Sigmoid colon (tissue), 7 donors: ENCODE results near the gene HSDL1. TPM values are rescaled to one million over a fixed set of nuclear protein-coding genes. Genes with fewer than 3 reads are reported as not detected.

Experiments
- DNase-seq: peaks from one replicate; pipeline ENCODE4 v3.0.0-alpha.2; 2019
- H3K27ac ChIP-seq, 4 donors: fragments of 200-600 bp; sonication (generic); one replicate each; pipeline ENCODE4 v1.5.1; 2016 to 2019; ENCODE audit warnings: mild to moderate bottlenecking in 1 of 4
- H3K27me3 ChIP-seq, 3 donors: fragments of 200-600 bp; sonication (generic); one replicate each; pipeline ENCODE4 v1.5.1; 2019; ENCODE audit warnings: mild to moderate bottlenecking in 1 of 3
- H3K36me3 ChIP-seq, 4 donors: fragments of 200-600 bp; sonication (generic); one replicate each; pipeline ENCODE4 v1.5.1; 2016 to 2019
- H3K4me1 ChIP-seq, 4 donors: fragments of 200-600 bp; sonication (generic); one replicate each; pipeline ENCODE4 v1.5.1; 2017 to 2019
- H3K4me3 ChIP-seq, 4 donors: fragments of 200-600 bp; sonication (generic); one replicate each; pipeline ENCODE4 v1.5.1; 2017 to 2019; ENCODE audit warnings: mild to moderate bottlenecking in 2 of 4, moderate library complexity in 1 of 4
- H3K9me3 ChIP-seq, 4 donors: fragments of 200-600 bp in 3 of 4; sonication (generic) in 3 of 4; one replicate each; pipeline versions ENCODE4 v1.5.1 to v1.6.1; 2013 to 2019
- CTCF ChIP-seq, 4 experiments: fragments of 450-650 bp in 3 of 4; fragments of 200-600 bp in 1 of 4; IDR thresholded peaks; one replicate each; pipeline ENCODE4 v1.5.1; 2016 to 2019; ENCODE audit warnings: antibody characterized with exemption in 4 of 4, mild to moderate bottlenecking in 3 of 4, moderate library complexity in 2 of 4
- EP300 ChIP-seq, 4 donors: sonication (generic); formaldehyde crosslinking; IDR thresholded peaks; one replicate each; pipeline ENCODE4 v1.6.1; 2017; ENCODE audit warnings: antibody characterized with exemption in 4 of 4
- POLR2A ChIP-seq, 2 donors: fragments of 450-650 bp; IDR thresholded peaks; one replicate each; pipeline ENCODE4 v1.6.1; 2016; ENCODE audit warnings: antibody characterized with exemption in 2 of 2, mild to moderate bottlenecking in 2 of 2, moderate library complexity in 2 of 2
- POLR2AphosphoS5 ChIP-seq, 4 donors: sonication (generic); formaldehyde crosslinking; IDR thresholded peaks; one replicate each; pipeline ENCODE4 v1.6.1; 2017; ENCODE audit warnings: antibody characterized with exemption in 4 of 4
- WGBS, 2 donors: extraction: QIAGEN DNeasy Blood & Tissue Kit; methylation state at CpG; one replicate each; pipeline ENCODE4 v1.1.7; 2013; 5-methylcytosine and 5-hydroxymethylcytosine counted together
- intact Hi-C: fragments of 100-400 bp; cut with DNase I; formaldehyde crosslinking; loops from one replicate; pipeline ENCODE4 v1.15.1; 2023
- polyA plus RNA-seq, 3 donors: library from polyadenylated mRNA; stranded (reverse); fragments of 200-250 nt; gene quantifications; one replicate each; pipeline ENCODE4 v1.2.3, GENCODE V29; 2013
- total RNA-seq, 4 donors: library from RNA; depleted of rRNA; stranded (reverse); fragments of >200 nt; gene quantifications; one replicate each; pipeline ENCODE4 v1.1.0, GENCODE V29; 2016
- donor health status: healthy with polysubstance abuse.
- donor health status: Bipolar disorder and iron deficiency.
- donor health status: healthy.

Gene HSDL1
- total and polyA plus RNA-seq, 7 donors = 5.3 to 27.8 (median 11.4) TPM

GRCh38 chr16:84075376-84075775, 69.6 kb downstream of the HSDL1 start:
- H3K4me1 ChIP-seq = no peaks in the 10 kb centered on the region
- H3K4me3 ChIP-seq = no peak overlapping the region
- H3K27ac ChIP-seq = no peak overlapping the region
- no peak for DNase-seq
- intact Hi-C loops = loop anchor here (10.0 kb wide), 1 partner anchor 409 kb away; no protein-coding TSS in a partner anchor
- H3K27me3 ChIP-seq = no peaks in the 10 kb centered on the region
- H3K9me3 ChIP-seq = no peaks in the 10 kb centered on the region
- WGBS, 2 donors = 92 to 95% methylated on average over 11 of the region's 11 CpGs
- H3K36me3 ChIP-seq = peaks cover 27 to 97% (median 43%) of the 10 kb centered on the region in 4 donors
- TF ChIP-seq POLR2A (IDR thresholded peaks at IDR 0.05) (no peak), POLR2AphosphoS5 (IDR thresholded peaks at IDR 0.05) (no peak), EP300 (IDR thresholded peaks at IDR 0.05) (no peak), CTCF (IDR thresholded peaks at IDR 0.05) (no peak)

GRCh38 chr16:84074721-84075120, 70.3 kb downstream of the HSDL1 start:
- Histone ChIP-seq H3K4me3 (no peak overlapping the region), H3K36me3 (peaks cover 29 to 97% (median 44%) of the 10 kb centered on the region in 4 donors), H3K27ac (no peak overlapping the region), H3K4me1 (no peaks in the 10 kb centered on the region), H3K9me3 (no peaks in the 10 kb centered on the region), H3K27me3 (no peaks in the 10 kb centered on the region)
- intact Hi-C loops = loop anchor here (10.0 kb wide), 1 partner anchor 410 kb away; no protein-coding TSS in a partner anchor
- no peak for DNase-seq
- TF ChIP-seq POLR2AphosphoS5 (IDR thresholded peaks at IDR 0.05) = no peak
- no peak for TF ChIP-seq POLR2A (IDR thresholded peaks at IDR 0.05)
- no peak for TF ChIP-seq CTCF (IDR thresholded peaks at IDR 0.05)
- no peak for TF ChIP-seq EP300 (IDR thresholded peaks at IDR 0.05)
- 96% methylated on average over 3 of the region's 3 CpGs for WGBS, 2 donors

Other genes starting within 250 kb of the HSDL1 start
- gene MLYCD, start 246.1 kb downstream of the HSDL1 start, total RNA-seq = 10 to 100 TPM in 3 of 4 donors, 1 to 10 TPM in 1; 9.3 to 16.3 (median 10.8) TPM
- gene MLYCD, start 246.1 kb downstream of the HSDL1 start, polyA plus RNA-seq = 1 to 10 TPM; 1.8 to 5.4 (median 3.0) TPM
- 1 to 10 TPM; 3.6 to 5.4 (median 4.3) TPM for gene OSGIN1, start 191.9 kb downstream of the HSDL1 start, total RNA-seq
- gene OSGIN1, start 191.9 kb downstream of the HSDL1 start, polyA plus RNA-seq = 1 to 10 TPM; 6.6 to 9.9 (median 8.1) TPM
- 1 to 10 TPM in 2 of 4 donors, not detected in 2; 1.8 to 3.1 TPM for gene NECAB2, start 176.9 kb downstream of the HSDL1 start, total RNA-seq
- under 1 TPM in 1 of 3 donors, not detected in 2; 0.34 TPM for gene NECAB2, start 176.9 kb downstream of the HSDL1 start, polyA plus RNA-seq
- not detected for gene SLC38A8, start 102.4 kb downstream of the HSDL1 start, total RNA-seq
- not detected for gene SLC38A8, start 102.4 kb downstream of the HSDL1 start, polyA plus RNA-seq
- gene MBTPS1, start 28.2 kb downstream of the HSDL1 start, total RNA-seq = 10 to 100 TPM; 69.3 to 83.6 (median 79.3) TPM
- gene MBTPS1, start 28.2 kb downstream of the HSDL1 start, polyA plus RNA-seq = 10 to 100 TPM; 13.6 to 48.7 (median 23.4) TPM
- gene DNAAF1, start 131 bp upstream of the HSDL1 start, total RNA-seq = under 1 TPM in 1 of 4 donors, not detected in 3; 0.36 TPM
- under 1 TPM in 1 of 3 donors, not detected in 2; 0.15 TPM for gene DNAAF1, start 131 bp upstream of the HSDL1 start, polyA plus RNA-seq
- 10 to 100 TPM; 19.6 to 49.0 (median 30.0) TPM for gene TAF1C, start 41.9 kb upstream of the HSDL1 start, total RNA-seq
- 10 to 100 TPM in 1 of 3 donors, 1 to 10 TPM in 2; 5.4 to 44.7 (median 6.0) TPM for gene TAF1C, start 41.9 kb upstream of the HSDL1 start, polyA plus RNA-seq
- gene ADAD2, start 46.0 kb upstream of the HSDL1 start, total RNA-seq = under 1 TPM in 2 of 4 donors, not detected in 2; 0.36 to 0.83 TPM
- under 1 TPM in 1 of 3 donors, not detected in 2; 0.29 TPM for gene ADAD2, start 46.0 kb upstream of the HSDL1 start, polyA plus RNA-seq
- not detected for gene KCNG4, start 94.8 kb upstream of the HSDL1 start, total RNA-seq
- gene KCNG4, start 94.8 kb upstream of the HSDL1 start, polyA plus RNA-seq = not detected
- 100 to 1,000 TPM in 2 of 4 donors, 10 to 100 TPM in 2; 15.3 to 173 (median 103) TPM for gene WFDC1, start 149.7 kb upstream of the HSDL1 start, total RNA-seq
- 1 to 10 TPM; 3.0 to 6.6 (median 3.7) TPM for gene WFDC1, start 149.7 kb upstream of the HSDL1 start, polyA plus RNA-seq
- gene ATP2C2, start 223.4 kb upstream of the HSDL1 start, total RNA-seq = 1 to 10 TPM in 2 of 4 donors, not detected in 2; 2.5 to 2.8 TPM
- 10 to 100 TPM in 1 of 3 donors, 1 to 10 TPM in 2; 7.2 to 60.7 (median 9.0) TPM for gene ATP2C2, start 223.4 kb upstream of the HSDL1 start, polyA plus RNA-seq